Suppressor macrophage treated with lipopolysaccharide for 4 hours (primary cell): ENCODE measurements around the gene FAM241A.
"Not testable (repeated sequence)": the region's sequence is repeated elsewhere in the genome, so short reads cannot be mapped to it uniquely, and the experiment has no call there.

ENCODE experiments used
- DNase-seq: peaks from one replicate; pipeline ENCODE4 v3.0.0-alpha.2; 2020

FAM241A gene

GRCh38 chr4:112145326-112145789 lies at the start of gene FAM241A:
Gene FAM241A (plus strand): TSS chr4:112145454. CDS start chr4:112145581, 127 bp downstream.
- DNase-seq = peak; percentile 91

- DNase-seq = no peak
Observed at GRCh38 chr4:112098841-112099530, 46.3 kb upstream of the FAM241A start.

- DNase-seq = peak; percentile 71
Observed at GRCh38 chr4:112099701-112100297, 45.5 kb upstream of the FAM241A start.

GRCh38 chr4:112102875-112103370 lies 42.3 kb upstream of the FAM241A start:
- no peak for DNase-seq

- DNase-seq = no peak
Observed at GRCh38 chr4:112105201-112105969, 39.9 kb upstream of the FAM241A start.

- DNase-seq = peak; percentile 72
Observed at GRCh38 chr4:112109360-112110058, 35.7 kb upstream of the FAM241A start.

GRCh38 chr4:112110059-112110425 lies 35.2 kb upstream of the FAM241A start:
- DNase-seq = no peak

GRCh38 chr4:112111306-112111705 lies 33.9 kb upstream of the FAM241A start:
- no peak for DNase-seq

- DNase-seq = not testable (repeated sequence)
Observed at GRCh38 chr4:112112095-112112494, 33.2 kb upstream of the FAM241A start.

GRCh38 chr4:112112590-112113170 lies 32.6 kb upstream of the FAM241A start:
- no peak for DNase-seq

GRCh38 chr4:112113864-112114263 lies 31.4 kb upstream of the FAM241A start:
- peak; percentile 36 for DNase-seq

GRCh38 chr4:112114452-112114851 lies 30.8 kb upstream of the FAM241A start:
- no peak for DNase-seq

GRCh38 chr4:112118742-112119352 lies 26.4 kb upstream of the FAM241A start:
- no peak for DNase-seq

GRCh38 chr4:112119353-112119783 lies 25.9 kb upstream of the FAM241A start:
- peak; percentile 63 for DNase-seq

GRCh38 chr4:112120021-112120420 lies 25.2 kb upstream of the FAM241A start:
- DNase-seq = no peak

- no peak for DNase-seq
Observed at GRCh38 chr4:112125416-112125815, 19.8 kb upstream of the FAM241A start.

- no peak for DNase-seq
Observed at GRCh38 chr4:112127048-112127637, 18.1 kb upstream of the FAM241A start.

- no peak for DNase-seq
Observed at GRCh38 chr4:112127803-112128202, 17.5 kb upstream of the FAM241A start.

GRCh38 chr4:112128452-112128851 lies 16.8 kb upstream of the FAM241A start:
- no peak for DNase-seq

- DNase-seq = no peak
Observed at GRCh38 chr4:112130906-112131305, 14.3 kb upstream of the FAM241A start.

GRCh38 chr4:112136551-112136950 lies 8.7 kb upstream of the FAM241A start:
- DNase-seq = no peak

- DNase-seq = no peak
Observed at GRCh38 chr4:112138538-112138937, 6.7 kb upstream of the FAM241A start.
